HG03280 (cell line): ENCODE results near the gene ABCC1.
"Not testable (repeated sequence)": the region's sequence is repeated elsewhere in the genome, so short reads cannot be mapped to it uniquely, and the experiment has no call there.

Source experiments
- ATAC-seq: cut with Tn5 transposase; IDR thresholded peaks from one replicate; pipeline ENCODE4 v1.9.1; 2021; ENCODE audit warnings: mild to moderate bottlenecking, moderate library complexity; ENCODE audit not compliant: unreplicated experiment

ABCC1 gene

GRCh38 chr16:16127469-16128116, 178.2 kb downstream of the ABCC1 start:
- ATAC-seq = no peak

GRCh38 chr16:16131204-16131603, 181.8 kb downstream of the ABCC1 start:
- no peak for ATAC-seq

DNA sequence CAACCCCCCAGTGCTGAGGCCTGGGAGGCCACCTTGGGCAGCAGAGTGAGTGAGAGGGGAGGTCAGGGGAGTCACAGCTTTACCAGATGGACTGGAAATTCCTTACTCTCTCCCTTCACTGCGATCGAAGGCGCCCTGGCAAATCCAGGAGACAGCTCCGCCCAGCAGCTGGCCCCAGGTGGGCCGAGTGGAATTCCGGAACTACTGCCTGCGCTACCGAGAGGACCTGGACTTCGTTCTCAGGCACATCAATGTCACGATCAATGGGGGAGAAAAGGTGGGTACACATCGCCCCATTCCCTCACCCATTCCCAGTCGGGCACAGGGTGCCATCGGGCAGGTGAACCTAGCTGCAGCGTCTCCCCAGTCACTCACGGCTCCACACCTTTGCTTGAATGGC, 182.2 kb downstream of the ABCC1 start:
- ATAC-seq = no peak

DNA sequence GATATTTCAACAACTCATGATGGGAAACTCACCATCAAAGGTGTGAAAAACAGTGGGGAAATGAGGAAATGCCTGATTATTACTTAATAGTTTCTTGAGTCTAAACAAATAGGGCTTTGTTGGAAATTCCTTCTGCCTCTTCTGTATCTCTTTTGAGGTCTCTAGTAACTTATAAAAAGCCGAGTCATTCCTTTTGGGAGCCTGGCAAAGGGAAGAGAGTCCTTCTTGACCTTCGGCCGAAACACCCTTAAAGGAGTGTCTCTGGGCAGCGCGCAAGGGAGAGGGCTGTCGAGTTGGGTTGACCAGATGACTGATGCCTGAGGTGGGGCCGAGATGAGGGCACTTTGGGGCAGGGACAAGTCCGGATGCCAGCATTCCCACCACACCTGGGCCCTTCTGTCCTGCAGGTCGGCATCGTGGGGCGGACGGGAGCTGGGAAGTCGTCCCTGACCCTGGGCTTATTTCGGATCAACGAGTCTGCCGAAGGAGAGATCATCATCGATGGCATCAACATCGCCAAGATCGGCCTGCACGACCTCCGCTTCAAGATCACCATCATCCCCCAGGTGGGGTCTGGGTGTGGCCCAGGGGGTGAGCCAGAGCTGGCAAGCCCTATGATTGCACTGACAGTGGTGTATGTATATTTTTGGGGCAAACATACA, 184.7 kb downstream of the ABCC1 start:
- no peak for ATAC-seq

GRCh38 chr16:16136588-16136987, 187.2 kb downstream of the ABCC1 start:
- ATAC-seq = no peak

GRCh38 chr16:16137110-16137509, 187.7 kb downstream of the ABCC1 start:
- no peak for ATAC-seq

- no peak for ATAC-seq
Measured at GRCh38 chr16:16138034-16138635, 188.7 kb downstream of the ABCC1 start.

- ATAC-seq = no peak
Measured at GRCh38 chr16:16139061-16139460, 189.6 kb downstream of the ABCC1 start.

- ATAC-seq = no peak
Measured at GRCh38 chr16:16139806-16140205, 190.4 kb downstream of the ABCC1 start.

GRCh38 chr16:16140537-16140936, 191.1 kb downstream of the ABCC1 start:
- ATAC-seq = no peak

DNA sequence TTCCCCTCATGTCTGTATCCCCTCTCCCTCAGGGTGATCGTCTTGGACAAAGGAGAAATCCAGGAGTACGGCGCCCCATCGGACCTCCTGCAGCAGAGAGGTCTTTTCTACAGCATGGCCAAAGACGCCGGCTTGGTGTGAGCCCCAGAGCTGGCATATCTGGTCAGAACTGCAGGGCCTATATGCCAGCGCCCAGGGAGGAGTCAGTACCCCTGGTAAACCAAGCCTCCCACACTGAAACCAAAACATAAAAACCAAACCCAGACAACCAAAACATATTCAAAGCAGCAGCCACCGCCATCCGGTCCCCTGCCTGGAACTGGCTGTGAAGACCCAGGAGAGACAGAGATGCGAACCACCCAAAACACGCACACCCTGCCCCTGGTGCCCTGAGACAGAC, 191.7 kb downstream of the ABCC1 start:
- no peak for ATAC-seq

DNA sequence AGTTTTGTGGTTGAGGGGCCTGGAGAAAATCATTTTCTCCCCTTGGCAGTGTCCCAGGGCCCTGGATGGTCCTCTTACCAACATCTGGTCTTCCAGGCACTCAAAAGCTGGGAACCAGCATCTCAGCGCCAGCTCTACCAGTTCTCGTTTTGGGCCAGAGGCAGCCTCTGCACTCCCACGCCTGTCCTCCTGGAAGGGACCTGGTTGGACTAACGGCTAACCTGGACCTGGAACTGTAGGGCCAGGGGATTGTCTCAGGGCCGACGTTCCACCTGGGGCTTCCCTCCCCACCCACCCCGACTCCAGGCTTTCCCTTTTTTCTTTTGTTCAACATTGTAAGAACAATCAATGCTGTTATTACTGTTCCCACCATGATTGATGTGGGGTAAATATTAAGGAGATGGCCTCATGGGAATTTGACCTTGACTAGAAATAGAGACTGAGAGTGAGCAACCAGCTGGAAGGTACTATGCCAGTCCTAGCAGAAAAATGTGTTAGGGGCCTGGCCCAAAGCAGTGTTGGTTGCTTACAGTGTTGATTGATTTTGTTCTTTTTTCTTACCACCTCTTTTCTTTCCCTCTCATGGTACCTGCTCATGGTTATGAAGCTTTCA, 192.5 kb downstream of the ABCC1 start:
- ATAC-seq = no peak

DNA sequence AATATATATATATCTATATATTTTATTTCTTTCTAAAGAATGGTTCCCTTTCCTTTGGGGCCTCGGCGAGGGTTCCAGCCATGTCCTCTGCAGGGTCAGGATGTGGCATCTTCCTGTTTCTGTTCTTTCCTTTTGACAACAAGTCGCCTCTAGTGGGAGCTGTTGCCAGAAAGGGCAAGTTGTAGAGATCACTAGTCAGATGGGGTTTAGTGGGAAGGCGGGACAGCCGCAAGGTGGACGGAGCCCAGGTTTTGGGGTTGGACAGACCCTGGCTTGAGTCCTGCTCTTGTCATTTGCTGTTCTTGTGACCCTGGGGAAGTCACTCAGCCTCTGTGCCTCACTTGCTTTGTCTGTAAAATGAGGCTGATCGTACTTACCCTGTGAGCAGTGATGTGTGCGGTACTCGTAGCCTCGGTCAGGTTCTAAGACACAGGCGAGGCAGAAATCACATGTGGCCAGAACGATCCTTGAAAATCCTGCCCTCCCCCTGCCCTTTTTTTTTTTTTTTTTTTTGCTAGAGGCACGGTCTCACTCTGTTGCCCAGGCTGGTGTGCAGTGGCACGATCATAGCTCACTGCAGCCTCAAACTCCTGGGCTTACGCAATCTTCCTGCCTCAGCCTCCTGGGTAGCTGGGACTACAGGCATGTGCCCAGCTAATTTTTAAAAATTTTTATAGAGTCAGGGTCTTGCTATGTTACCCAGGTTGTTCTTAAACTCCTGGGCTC, 193.8 kb downstream of the ABCC1 start:
- ATAC-seq = no peak

- ATAC-seq = no peak
Measured at GRCh38 chr16:16143931-16144330, 194.5 kb downstream of the ABCC1 start.

- ATAC-seq = no peak
Measured at GRCh38 chr16:16144416-16144815, 195.0 kb downstream of the ABCC1 start.

GRCh38 chr16:16145286-16145685, 195.9 kb downstream of the ABCC1 start:
- no peak for ATAC-seq

DNA sequence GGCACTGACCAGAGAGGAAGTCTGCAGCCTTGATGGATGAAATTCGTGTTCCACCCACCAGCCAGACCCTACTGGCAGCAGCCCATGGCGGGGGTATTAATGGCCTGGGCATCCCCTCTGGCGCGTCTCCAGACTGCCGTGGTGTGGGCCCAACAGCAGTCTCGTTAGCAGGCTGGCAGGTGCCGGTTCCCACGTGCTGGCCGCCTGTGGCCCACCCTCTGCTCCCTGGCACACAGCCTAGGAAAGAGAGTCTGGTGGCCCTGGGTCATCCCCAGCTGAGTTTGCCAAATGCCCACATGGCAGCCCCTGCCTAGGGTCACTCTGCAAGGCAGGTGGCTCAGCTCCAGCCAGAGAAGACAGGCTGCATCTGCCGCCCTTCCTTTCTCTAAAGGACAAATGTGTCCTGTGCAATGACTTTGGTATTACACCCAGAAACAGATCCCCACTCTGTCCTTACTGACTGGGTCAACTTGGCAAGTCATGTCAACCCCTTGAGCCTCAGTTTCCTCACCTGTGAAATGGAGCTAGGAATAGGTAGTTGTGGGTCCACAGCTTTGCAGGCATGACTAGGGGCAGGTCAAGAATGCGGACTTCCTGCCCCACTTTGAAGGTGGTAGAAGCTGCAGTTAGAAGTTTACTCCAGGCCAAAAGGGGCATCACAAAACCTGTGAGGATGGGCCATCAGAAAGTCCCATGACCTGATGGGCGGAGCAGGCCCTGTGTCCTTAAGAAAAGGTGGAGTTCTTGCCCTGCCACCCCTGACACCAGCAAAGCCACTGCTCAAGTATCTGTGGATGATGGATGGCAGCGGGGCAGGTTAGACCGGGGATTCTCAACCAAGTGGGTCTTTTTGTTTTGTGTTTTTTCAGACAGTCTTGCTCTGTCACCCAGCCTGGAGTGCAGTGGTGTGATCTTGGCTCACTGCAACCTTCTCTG, 197.2 kb downstream of the ABCC1 start:
- ATAC-seq = no peak

DNA sequence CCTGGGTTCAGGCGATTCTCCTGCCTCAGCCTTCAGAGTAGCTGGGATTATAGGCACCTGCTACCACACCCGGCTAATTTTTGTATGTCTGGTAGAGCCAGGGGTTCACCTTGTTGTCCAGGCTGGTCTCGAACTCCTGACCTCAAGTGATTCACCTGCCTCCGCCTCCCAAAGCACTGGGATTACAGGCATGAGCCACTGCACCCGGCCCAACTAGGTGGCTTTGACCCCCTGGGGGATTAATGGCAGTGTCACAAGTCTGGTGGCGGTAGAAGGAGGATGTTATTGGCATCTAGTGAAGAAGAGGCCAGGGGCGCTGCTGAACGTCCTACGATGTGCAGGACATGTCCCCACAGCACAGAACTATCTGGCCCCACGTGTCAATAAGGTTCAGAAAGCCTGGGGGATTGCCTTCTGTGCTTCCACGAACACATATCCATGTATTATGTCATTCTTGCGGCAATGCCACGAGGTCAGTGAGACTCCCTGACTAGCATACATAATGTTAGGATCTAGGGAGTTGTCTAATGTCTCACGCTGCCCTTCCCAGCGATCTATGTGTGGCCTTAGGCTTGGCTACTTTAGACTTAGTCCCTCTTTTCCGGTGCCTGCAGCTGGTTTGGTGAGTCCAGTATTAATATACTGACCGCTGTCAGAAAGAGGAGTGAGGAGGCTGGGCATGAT, 198.0 kb downstream of the ABCC1 start:
- no peak for ATAC-seq

DNA sequence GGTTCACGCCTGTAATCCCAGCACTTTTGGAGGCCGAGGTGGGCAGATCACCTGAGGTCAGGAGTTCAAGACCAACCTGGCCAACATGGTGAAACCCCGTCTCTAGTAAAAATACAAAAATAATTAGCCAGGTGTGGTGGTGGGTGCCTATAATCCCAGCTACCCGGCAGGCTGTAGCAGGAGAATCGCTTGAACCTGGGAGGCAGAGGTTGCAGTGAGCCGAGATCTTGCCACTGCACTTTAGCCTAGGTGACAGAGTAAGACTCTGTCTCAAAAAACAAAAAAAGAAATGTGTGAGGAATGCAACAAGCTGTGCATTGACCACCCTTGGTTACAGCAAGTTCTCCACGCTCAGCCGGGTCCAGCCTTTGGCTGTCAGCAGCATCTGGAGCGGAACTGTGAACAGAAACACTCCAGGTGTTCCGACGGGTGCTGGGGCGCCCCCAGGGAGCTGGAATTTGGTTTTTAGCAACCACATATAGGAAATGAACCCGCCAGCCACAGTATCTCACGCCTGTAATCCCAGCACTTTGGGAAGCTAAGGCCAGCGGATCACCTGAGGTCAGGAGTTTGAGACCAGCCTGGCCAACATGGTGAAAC, 198.7 kb downstream of the ABCC1 start:
- not testable (repeated sequence) for ATAC-seq
